WERI-Rb-1 (cell line): Measurements from ENCODE around the gene PHF12.

Source experiments
- DNase-seq: peaks from one replicate; pipeline ENCODE4 v3.0.0-alpha.2; 2020
- H3K27ac ChIP-seq: fragments of 250-450 bp; sonication (Bioruptor Pico); 2 replicates; pipeline ENCODE4 v1.5.1; 2020; ENCODE audit warnings: mild to moderate bottlenecking, moderate library complexity
- H3K27me3 ChIP-seq: fragments of 250-450 bp; sonication (Bioruptor Pico); 2 replicates; pipeline ENCODE4 v1.5.1; 2021; ENCODE audit warnings: mild to moderate bottlenecking, low read depth, moderate library complexity; ENCODE audit not compliant: insufficient read depth, severe bottlenecking
- H3K36me3 ChIP-seq: fragments of 250-450 bp; sonication (Bioruptor Pico); 2 replicates; pipeline ENCODE4 v1.5.1; 2020; ENCODE audit warnings: mild to moderate bottlenecking, moderate library complexity
- H3K4me3 ChIP-seq: 2 replicates; pipeline ENCODE4 v1.5.1; 2011; ENCODE audit warnings: low read depth, mild to moderate bottlenecking, control low read depth, low read length
- H3K9me3 ChIP-seq: fragments of 250-450 bp; sonication (Bioruptor Pico); 2 replicates; pipeline ENCODE4 v1.5.1; 2021; ENCODE audit warnings: mild to moderate bottlenecking, moderate library complexity; ENCODE audit not compliant: severe bottlenecking
- CTCF ChIP-seq: IDR thresholded peaks from 2 replicates; pipeline ENCODE4 v1.5.1; 2011; ENCODE audit warnings: low read depth, mild to moderate bottlenecking, control low read depth, inconsistent platforms, low read length

Gene PHF12

GRCh38 chr17:28946239-28946638 is 5.1 kb downstream of the PHF12 start:
- TF ChIP-seq CTCF, result no peak
- DNase-seq, result no peak
- Histone ChIP-seq H3K9me3 (no peaks in the 10 kb centered on the region), H3K27me3 (no peaks in the 10 kb centered on the region), H3K4me3 (no peak overlapping the region), H3K36me3 (peaks cover 70% of the 10 kb centered on the region), H3K27ac (no peak overlapping the region)

GRCh38 chr17:28944862-28945741 is 6.2 kb downstream of the PHF12 start:
- no peak for TF ChIP-seq CTCF
- Histone ChIP-seq H3K4me3 (no peak overlapping the region), H3K9me3 (no peaks in the 10 kb centered on the region), H3K27ac (no peak overlapping the region), H3K36me3 (peaks cover 80% of the 10 kb centered on the region), H3K27me3 (no peaks in the 10 kb centered on the region)
- no peak for DNase-seq

- H3K27ac ChIP-seq, result no peak overlapping the region
- H3K27me3 ChIP-seq, result no peaks in the 10 kb centered on the region
- no peak overlapping the region for H3K4me3 ChIP-seq
- TF ChIP-seq CTCF, result no peak
- H3K9me3 ChIP-seq, result no peaks in the 10 kb centered on the region
- DNase-seq, result no peak
- H3K36me3 ChIP-seq, result peaks cover 77% of the 10 kb centered on the region
These were observed 7.0 kb downstream of the PHF12 start for GRCh38 chr17:28944343-28944742.

- DNase-seq, result no peak
- Histone ChIP-seq H3K9me3 (no peaks in the 10 kb centered on the region), H3K36me3 (peaks cover 74% of the 10 kb centered on the region), H3K4me3 (no peak overlapping the region), H3K27ac (no peak overlapping the region), H3K27me3 (no peaks in the 10 kb centered on the region)
- TF ChIP-seq CTCF, result no peak
These were observed 8.4 kb downstream of the PHF12 start for GRCh38 chr17:28942925-28943324.

- no peak for TF ChIP-seq CTCF
- H3K4me3 ChIP-seq, result no peak overlapping the region
- H3K27ac ChIP-seq, result no peak overlapping the region
- H3K27me3 ChIP-seq, result no peaks in the 10 kb centered on the region
- no peaks in the 10 kb centered on the region for H3K9me3 ChIP-seq
- no peak for DNase-seq
- peaks cover 59% of the 10 kb centered on the region for H3K36me3 ChIP-seq
These were observed 10.1 kb downstream of the PHF12 start for GRCh38 chr17:28941251-28941650.

- H3K4me3 ChIP-seq, result no peak overlapping the region
- H3K9me3 ChIP-seq, result no peaks in the 10 kb centered on the region
- no peak overlapping the region for H3K27ac ChIP-seq
- no peak for TF ChIP-seq CTCF
- H3K36me3 ChIP-seq, result peaks cover 53% of the 10 kb centered on the region
- H3K27me3 ChIP-seq, result no peaks in the 10 kb centered on the region
- no peak for DNase-seq
These were observed 10.6 kb downstream of the PHF12 start for GRCh38 chr17:28940675-28941074.
